CD4-positive, alpha-beta T cell treated with Interleukin-10 for 1 hour (primary cell): Measurements from ENCODE around the gene TTLL6.
"Not testable (repeated sequence)": the region's sequence is repeated elsewhere in the genome, so short reads cannot be mapped to it uniquely, and the experiment has no call there.

Source experiments
- DNase-seq: peaks from one replicate; pipeline ENCODE4 v3.0.0-alpha.2; 2020

TTLL6 gene

DNA sequence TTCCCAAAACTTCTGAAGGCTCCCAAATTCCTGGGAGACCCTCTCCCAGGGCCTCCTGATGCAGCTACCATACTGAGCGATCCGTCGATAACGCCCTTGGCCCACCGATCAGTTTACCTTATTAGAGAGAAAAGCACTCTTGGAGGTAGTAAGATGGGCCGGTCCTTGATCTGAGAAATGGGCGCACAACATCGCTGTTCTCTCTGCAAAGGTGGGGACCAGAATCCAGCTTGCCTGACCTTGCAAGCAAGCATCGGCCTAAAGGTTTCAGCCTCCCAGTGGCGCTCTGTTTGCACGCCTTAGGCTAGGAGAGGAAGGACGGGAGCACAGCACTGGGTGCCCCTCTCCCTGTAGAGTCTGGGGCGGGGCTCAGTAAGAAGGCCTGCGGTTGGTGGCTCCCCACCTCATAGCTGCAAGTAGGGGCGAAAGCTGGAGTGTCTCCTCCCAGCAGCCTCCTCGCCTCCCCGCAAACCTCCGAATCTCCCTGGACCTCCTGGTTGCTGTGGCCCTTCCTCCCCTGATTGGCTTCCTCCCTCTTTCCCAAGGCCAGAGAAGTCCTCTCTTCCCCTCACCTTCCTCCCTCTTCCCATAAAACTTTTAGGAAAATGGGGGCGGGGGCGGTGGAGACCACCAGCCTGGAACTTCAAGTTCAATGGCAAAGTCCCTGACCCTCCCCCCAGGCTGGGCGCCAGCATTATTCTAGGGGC, 94.7 kb downstream of the TTLL6 start, which contains the start of gene PRAC1:
TSS of gene PRAC1 (minus strand) at position 318 of the 707 bp plus-strand sequence. CDS start at position 192, 126 bp downstream.
- DNase-seq: no peak

- no peak for DNase-seq
These were observed 96.0 kb downstream of the TTLL6 start for GRCh38 chr17:48721009-48721402.

DNA sequence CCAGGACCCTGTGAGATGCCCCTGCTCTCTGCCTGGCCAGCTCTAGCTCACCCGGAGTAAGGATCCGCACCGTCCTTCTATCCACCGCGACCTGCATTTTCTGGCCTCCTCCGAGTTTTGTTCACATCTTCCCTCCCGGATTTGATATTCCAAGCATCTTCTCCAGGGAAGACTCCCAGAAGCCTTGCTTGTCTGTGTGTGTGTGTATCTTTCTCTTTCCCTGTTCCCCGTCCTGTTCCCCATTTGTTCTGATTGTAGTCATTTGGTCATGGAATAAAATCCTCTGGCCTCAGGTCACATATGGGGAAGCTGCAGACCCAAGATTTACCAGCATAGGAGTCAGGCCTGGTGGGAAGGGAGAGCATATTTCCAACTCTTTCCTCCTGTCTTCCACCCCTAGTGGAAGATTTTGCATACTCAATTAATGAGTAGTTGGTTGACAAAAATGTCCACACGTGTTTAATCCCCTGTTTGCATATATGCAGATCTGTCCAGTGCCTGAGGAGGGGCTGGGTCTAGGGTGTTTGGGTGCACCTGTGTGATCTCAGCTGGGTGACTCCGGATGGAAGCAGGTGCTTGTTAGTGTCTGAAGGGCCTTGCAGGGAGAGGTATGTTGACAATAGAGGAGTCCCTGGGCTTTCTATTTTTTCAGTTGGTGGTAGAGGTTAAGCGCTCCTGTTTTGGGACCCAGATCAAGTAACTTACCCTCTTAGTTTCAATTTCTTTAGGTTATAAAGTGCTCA, 96.6 kb downstream of the TTLL6 start:
- no peak for DNase-seq

DNA sequence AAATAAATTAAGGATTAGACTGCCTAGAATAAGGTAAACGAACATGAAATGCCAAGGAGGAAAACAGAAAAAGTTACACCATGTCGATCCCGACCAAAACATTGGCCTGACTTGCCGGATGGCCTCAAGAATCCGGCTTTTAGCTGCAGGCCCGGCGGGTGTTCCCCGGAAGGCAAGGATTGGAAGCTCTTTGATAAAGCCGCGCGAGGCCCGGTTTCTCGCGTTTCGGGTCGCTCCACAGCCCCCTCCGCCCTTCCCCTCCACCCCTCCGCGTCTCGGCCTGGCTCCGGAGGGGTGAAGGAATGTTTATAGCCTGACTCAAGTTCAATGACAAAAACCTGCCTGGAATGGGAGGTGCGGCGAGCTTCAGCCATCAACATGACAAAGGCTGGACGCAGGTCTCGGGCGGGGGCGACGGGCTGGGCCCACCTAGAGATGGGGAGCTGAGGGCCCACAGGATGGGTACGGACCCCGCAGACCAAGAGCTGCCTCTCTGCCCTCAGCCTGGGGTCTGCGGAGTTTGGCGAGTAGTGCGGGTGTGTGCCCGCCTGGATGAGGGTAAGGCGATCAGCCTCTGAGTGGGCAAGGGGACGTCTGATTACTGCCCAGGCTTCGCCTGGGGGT, 97.3 kb downstream of the TTLL6 start:
- no peak for DNase-seq

- no peak for DNase-seq
These were observed 98.0 kb downstream of the TTLL6 start for GRCh38 chr17:48718761-48719641.

DNA sequence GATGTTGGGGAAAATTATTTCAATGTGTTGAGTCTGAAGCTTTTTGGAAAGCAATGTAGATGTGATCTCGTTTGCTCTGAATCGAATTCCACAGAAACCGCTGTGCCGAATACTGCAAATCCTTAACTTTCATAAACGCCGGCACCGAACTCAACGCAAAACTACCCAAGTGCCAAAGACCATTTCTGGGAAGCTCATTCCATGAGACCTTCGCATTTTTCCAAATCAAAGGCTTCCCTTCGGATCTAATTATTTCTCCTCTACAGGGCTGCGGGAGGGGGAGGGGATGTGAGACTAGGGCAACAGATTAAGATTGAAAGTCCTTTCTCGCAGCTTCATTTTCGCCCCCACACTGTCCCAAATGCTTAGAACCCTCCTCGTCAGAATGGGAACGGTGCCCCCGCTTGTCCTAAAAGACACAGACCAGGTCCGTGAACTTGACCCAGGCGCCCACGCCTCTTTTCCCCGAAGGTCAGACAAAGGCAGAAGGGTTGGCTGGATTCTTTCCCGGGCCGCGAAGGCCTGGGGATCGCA, 98.7 kb downstream of the TTLL6 start:
- no peak for DNase-seq

DNA sequence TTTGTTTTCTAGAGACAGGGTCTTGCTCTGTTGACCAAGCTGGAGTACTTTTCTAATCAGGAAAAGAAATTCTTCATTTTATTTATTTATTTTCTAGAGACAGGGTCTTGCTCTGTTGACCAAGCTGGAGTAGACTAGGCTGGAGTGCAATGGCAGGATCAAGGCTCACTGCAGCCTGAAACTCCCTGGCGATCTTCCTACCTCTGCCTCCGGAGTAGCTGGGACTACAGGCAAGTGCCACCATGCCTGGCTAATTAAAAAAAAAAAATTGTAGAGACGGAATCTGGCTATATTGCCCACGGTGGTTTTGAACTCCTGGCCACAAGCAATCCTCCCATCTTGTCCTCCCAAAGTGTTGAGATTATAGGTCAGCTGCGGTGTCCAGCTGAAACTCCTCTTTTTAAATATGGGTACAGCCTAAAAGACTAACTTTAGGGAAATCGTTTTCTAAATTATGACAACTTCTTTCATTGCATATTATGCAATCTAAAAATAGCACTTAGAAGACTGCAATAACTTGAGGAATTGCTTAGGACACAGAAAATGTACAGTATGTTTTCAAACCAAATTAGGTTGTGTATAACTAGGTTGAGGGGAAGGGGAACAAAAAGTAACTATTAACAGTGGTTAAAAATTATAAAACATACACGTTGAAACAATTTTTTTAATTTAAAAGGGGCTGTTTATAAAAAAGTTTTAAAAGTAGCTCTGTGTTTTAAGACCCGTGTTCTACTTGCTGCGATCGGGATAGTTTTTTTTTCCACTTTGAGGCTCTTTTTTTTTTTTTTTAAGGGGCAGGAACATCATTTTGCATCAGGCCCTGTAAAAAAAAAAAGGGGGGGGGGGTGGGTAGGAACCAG, 99.4 kb downstream of the TTLL6 start:
- DNase-seq: no peak

- DNase-seq: not testable (repeated sequence)
These were observed 100.5 kb downstream of the TTLL6 start for GRCh38 chr17:48716549-48716948.

DNA sequence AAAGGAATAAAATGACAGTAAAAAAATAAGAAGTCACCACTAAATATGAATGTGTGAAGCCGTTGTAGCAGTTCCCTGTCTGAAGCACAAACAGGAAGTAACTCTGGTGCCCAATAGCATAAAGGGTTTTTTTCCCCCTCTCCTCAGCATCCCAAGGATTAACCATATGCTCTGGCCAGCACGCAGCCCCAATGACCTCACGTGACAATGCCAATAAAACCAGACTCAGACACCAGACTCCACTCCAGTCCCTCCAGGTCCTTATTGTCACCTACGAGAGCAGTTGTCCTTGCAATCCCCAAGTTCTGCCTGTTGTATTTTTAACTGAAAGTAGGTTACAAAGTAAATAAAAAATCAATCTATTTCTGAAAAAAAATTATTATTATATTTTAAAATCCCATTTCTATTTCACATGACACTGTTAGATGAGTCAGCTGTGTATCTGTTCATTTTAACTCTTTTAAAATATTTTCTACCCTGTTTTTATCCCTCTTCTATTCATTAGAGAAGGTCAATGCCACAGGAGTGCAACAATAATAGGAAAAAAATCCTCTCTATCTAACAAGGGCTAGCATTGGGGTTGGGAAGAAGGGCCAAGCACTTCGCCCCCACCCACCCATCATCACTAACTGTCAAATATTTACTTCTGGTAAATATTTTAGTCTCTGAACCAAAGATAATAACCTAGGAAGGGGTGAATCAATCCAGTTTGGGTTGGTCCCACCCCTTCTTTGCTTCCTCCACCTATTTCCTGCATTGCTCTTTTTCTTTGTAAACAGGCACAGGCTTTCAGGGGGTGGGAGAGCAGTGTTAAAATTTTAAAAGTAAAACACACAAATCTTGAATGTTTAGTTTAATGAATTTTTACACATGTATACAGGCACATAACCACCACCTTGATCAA, 101.3 kb downstream of the TTLL6 start:
- no peak for DNase-seq
